SK-N-SH (cell line): ENCODE measurements around the gene POU2F3.

Source experiments
- CTCF ChIP-seq: fragments of 200-600 bp; sonication (generic); IDR thresholded peaks from 2 replicates; pipeline ENCODE4 v1.6.1; 2017; ENCODE audit warnings: antibody characterized with exemption, mild to moderate bottlenecking, moderate library complexity
- EP300 ChIP-seq, 2 experiments: IDR thresholded peaks; 2 replicates each; pipeline versions ENCODE4 v1.4.0 to v1.6.1; 2012; ENCODE audit warnings: borderline replicate concordance in 1 of 2, low read depth in 1 of 2, low read length in 1 of 2
- MEF2A ChIP-seq: IDR thresholded peaks from 2 replicates; pipeline ENCODE4 v1.4.0; 2012; ENCODE audit warnings: low read depth, borderline replicate concordance
- POLR2AphosphoS5 ChIP-seq: IDR thresholded peaks from 2 replicates; pipeline ENCODE4 v1.6.1; 2012; ENCODE audit warnings: low read depth, low read length
- REST ChIP-seq: IDR thresholded peaks from 2 replicates; pipeline ENCODE4 v1.6.1; 2012; ENCODE audit warnings: mild to moderate bottlenecking, low read depth, low read length, moderate library complexity
- SMC3 ChIP-seq: IDR thresholded peaks from 2 replicates; pipeline ENCODE4 v1.6.1; 2012; ENCODE audit warnings: low read depth, low read length, improper control_type of control experiment
- USF1 ChIP-seq: IDR thresholded peaks from 2 replicates; pipeline ENCODE4 v1.4.0; 2012; ENCODE audit warnings: low read depth, borderline replicate concordance
- YY1 ChIP-seq: IDR thresholded peaks from 2 replicates; pipeline ENCODE4 v1.4.0; 2012; ENCODE audit warnings: low read depth, mild to moderate bottlenecking

GRCh38 chr11:120217941-120218694 is 21.8 kb upstream of the POU2F3 start:
- TF ChIP-seq YY1 (no peak), CTCF (no peak), EP300 (IDR thresholded peaks at IDR 0.05; ENCODE audit: borderline replicate concordance in 1 of 2, low read depth in 1 of 2, low read length in 1 of 2) (no peak), MEF2A (no peak), POLR2AphosphoS5 (no peak), USF1 (no peak), SMC3 (no peak), REST (no peak)
